T-helper 22 cell (primary cell): ENCODE data around the gene PCDHAC1.

Experiments used
- DNase-seq: peaks from one replicate; pipeline ENCODE4 v3.0.0-alpha.2; 2020; ENCODE audit warnings: low read depth

The PCDHAC1 gene

GRCh38 chr5:140966293-140967225 is 40.5 kb downstream of the PCDHAC1 start, which contains the start of gene PCDHAC2:
TSS of gene PCDHAC2 (plus strand) at chr5:140966476. CDS start at chr5:140966767, 291 bp downstream.
- DNase-seq, result no peak

- no peak for DNase-seq
Observed at GRCh38 chr5:140967226-140967893, 41.3 kb downstream of the PCDHAC1 start.

GRCh38 chr5:140969880-140970279 is 43.8 kb downstream of the PCDHAC1 start:
- no peak for DNase-seq

- DNase-seq, result no peak
Observed at GRCh38 chr5:140973550-140973949, 47.5 kb downstream of the PCDHAC1 start.

- no peak for DNase-seq
Observed at GRCh38 chr5:140977003-140977402, 50.9 kb downstream of the PCDHAC1 start.

- DNase-seq, result no peak
Observed at GRCh38 chr5:140978260-140978659, 52.2 kb downstream of the PCDHAC1 start.

GRCh38 chr5:140978983-140979382 is 52.9 kb downstream of the PCDHAC1 start:
- DNase-seq, result no peak
